Fibroblast of the aortic adventitia (primary cell): ENCODE measurements around the gene RWDD2A. TPM values are rescaled to one million over a fixed set of nuclear protein-coding genes. Genes with fewer than 3 reads are reported as not detected.

Experiments
- DNase-seq: peaks from one replicate; pipeline ENCODE4 v3.0.0-alpha.2; 2010; ENCODE audit warnings: low read depth
- H3K4me3 ChIP-seq: 2 replicates; pipeline ENCODE4 v1.5.1; 2011; ENCODE audit warnings: low read depth, mild to moderate bottlenecking, control low read depth, low read length, moderate library complexity
- CTCF ChIP-seq: IDR thresholded peaks from 2 replicates; pipeline ENCODE4 v1.5.1; 2011; ENCODE audit warnings: mild to moderate bottlenecking, low read length, control low read depth, inconsistent platforms; ENCODE audit not compliant: insufficient read depth
- total RNA-seq: library from RNA; depleted of rRNA; stranded (reverse); fragments of >200 nt; gene quantifications from 2 replicates; pipeline ENCODE4 v1.2.3, GENCODE V29; 2012; ENCODE audit warnings: low replicate concordance

The RWDD2A gene
- total RNA-seq, 1 donor, result 4.2 TPM

DNA sequence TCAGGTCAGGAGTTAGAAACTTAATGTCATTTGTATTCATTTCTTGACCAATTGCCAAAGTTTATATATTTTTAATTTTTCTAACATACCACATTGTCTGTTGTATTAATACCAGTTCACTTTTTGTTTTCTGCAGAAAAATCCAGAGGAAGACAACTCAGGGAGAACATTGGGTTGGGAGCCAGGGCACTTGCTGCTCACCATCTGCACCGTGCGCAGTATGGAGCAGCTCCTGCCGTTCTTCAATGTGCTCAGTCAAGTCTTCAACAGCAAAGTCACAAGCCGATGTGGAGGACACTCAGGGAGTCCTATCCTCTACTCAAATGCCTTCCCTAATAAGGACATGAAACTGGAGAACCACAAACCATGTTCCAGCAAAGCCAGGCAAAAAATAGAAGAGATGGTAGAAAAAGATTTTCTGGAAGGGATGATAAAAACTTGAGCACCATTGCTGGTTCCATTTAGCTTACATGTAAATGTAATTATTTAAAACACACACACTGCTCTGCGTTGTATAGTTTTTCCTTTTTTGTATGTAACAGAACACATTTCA, 25.4 kb upstream of the RWDD2A start:
- no peak overlapping the region for H3K4me3 ChIP-seq
- TF ChIP-seq CTCF, result no peak
- no peak for DNase-seq

- H3K4me3 ChIP-seq, result no peak overlapping the region
- DNase-seq, result no peak
- no peak for TF ChIP-seq CTCF
These were observed 24.6 kb upstream of the RWDD2A start for GRCh38 chr6:83168556-83168955.

DNA sequence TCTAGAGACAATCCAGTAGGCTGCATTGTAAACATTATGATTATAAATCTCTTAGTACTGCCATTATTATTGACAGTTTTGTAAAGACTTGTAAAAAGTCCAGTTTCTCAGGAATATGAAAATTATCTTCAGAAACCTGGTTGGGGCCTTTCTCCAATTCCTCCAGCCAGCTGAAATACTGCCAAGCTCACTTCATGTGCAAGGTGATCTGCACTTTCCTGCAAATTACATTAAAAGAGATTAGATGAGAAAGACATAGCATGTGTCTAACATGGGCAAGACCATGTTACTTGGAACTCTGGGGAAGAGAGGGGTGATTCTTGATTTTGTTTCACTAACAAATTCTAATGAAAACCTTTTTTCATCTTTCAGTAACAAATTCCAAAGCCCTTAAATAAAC, 24.1 kb upstream of the RWDD2A start:
- no peak for TF ChIP-seq CTCF
- no peak overlapping the region for H3K4me3 ChIP-seq
- no peak for DNase-seq

DNA sequence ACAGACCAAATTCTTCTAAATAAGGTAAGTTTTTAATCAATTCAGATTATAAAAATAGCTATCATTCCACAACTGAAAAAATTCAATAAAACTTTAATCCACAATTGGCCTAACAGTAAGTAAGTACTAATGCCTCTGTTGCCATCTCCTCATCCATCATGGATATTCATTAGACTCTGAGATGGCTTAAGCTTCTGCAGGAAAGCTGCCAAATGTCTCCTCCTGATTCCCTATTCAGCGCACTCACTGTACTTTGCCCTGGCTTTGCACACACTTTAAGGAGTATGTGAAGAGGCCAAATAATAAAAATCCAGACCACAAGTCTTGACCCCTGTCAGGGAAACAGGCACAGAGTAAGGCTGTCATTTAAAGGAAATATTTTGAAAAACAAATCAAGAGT, 23.6 kb upstream of the RWDD2A start:
- DNase-seq, result no peak
- TF ChIP-seq CTCF, result no peak
- no peak overlapping the region for H3K4me3 ChIP-seq

GRCh38 chr6:83176246-83176645, 16.9 kb upstream of the RWDD2A start:
- DNase-seq, result no peak
- no peak overlapping the region for H3K4me3 ChIP-seq
- TF ChIP-seq CTCF, result no peak

DNA sequence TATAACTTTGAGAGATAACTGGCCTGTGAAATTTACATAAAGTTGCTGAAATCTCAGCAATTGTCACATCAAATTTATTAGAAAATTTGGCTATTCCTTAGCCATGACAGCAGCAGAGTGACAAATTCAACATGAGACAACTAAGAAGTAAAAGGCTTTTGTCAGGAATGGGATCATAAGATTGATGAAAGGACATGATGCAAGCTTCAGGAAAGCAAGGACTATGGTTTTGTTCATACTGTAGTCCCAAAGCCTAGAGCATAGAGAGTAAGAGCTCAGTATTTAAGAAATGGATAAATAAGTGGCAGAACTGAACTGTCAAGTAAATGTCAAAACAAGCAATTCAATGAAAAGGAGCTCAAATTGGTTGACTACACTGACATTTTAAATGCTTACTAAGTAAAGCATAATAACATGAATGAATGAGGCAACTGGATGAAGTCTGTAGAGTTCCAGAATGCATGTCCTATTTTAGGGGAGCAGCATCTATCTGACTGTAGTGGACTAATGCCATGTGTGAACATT, 12.7 kb upstream of the RWDD2A start:
- no peak overlapping the region for H3K4me3 ChIP-seq
- no peak for TF ChIP-seq CTCF
- DNase-seq, result peak; percentile 47

- DNase-seq, result no peak
- TF ChIP-seq CTCF, result no peak
These were observed 11.0 kb upstream of the RWDD2A start for GRCh38 chr6:83182114-83182513.

More at GRCh38 chr6:83182114-83182513, 11.0 kb upstream of the RWDD2A start:
- no peak overlapping the region for H3K4me3 ChIP-seq
